ENCODE data around the gene SKOR1. TPM values are rescaled to one million over a fixed set of nuclear protein-coding genes. Genes with fewer than 3 reads are reported as not detected.

Gene SKOR1
- total RNA-seq, 1 donor from 2014 or later: not detected

- no peak for DNase-seq (ENCODE audit: extremely low read depth, low read depth, low spot score)
Observed at GRCh38 chr15:67815036-67815592, 10.2 kb upstream of the SKOR1 start.

- no peak for DNase-seq (ENCODE audit: extremely low read depth, low read depth, low spot score)
Observed at GRCh38 chr15:67816668-67817067, 8.6 kb upstream of the SKOR1 start.

- DNase-seq (ENCODE audit: extremely low read depth, low read depth, low spot score): no peak
Observed at GRCh38 chr15:67818464-67818863, 6.8 kb upstream of the SKOR1 start.

- no peak for DNase-seq (ENCODE audit: extremely low read depth, low read depth, low spot score)
Observed at GRCh38 chr15:67819636-67820035, 5.7 kb upstream of the SKOR1 start.

- no peak for DNase-seq (ENCODE audit: extremely low read depth, low read depth, low spot score)
Observed at GRCh38 chr15:67820122-67820991, 5.0 kb upstream of the SKOR1 start.

GRCh38 chr15:67820992-67821783 lies 4.1 kb upstream of the SKOR1 start:
- no peak for DNase-seq (ENCODE audit: extremely low read depth, low read depth, low spot score)

- no peak for DNase-seq (ENCODE audit: extremely low read depth, low read depth, low spot score)
Observed at GRCh38 chr15:67821784-67822440, 3.4 kb upstream of the SKOR1 start.

- no peak for DNase-seq (ENCODE audit: extremely low read depth, low read depth, low spot score)
Observed at GRCh38 chr15:67822537-67823313, 2.6 kb upstream of the SKOR1 start.

GRCh38 chr15:67823314-67824196 lies 1.8 kb upstream of the SKOR1 start:
- DNase-seq (ENCODE audit: extremely low read depth, low read depth, low spot score): no peak

- DNase-seq (ENCODE audit: extremely low read depth, low read depth, low spot score): no peak
Observed at GRCh38 chr15:67824197-67824968, 926 bp upstream of the SKOR1 start.

- DNase-seq (ENCODE audit: extremely low read depth, low read depth, low spot score): no peak
Observed at GRCh38 chr15:67825881-67826716, 790 bp downstream of the SKOR1 start.

- DNase-seq (ENCODE audit: extremely low read depth, low read depth, low spot score): no peak
Observed at GRCh38 chr15:67826717-67827561, 1.6 kb downstream of the SKOR1 start.

- DNase-seq (ENCODE audit: extremely low read depth, low read depth, low spot score): no peak
Observed at GRCh38 chr15:67827562-67828277, 2.4 kb downstream of the SKOR1 start.

- DNase-seq (ENCODE audit: extremely low read depth, low read depth, low spot score): no peak
Observed at GRCh38 chr15:67828278-67828968, 3.1 kb downstream of the SKOR1 start.

- DNase-seq (ENCODE audit: extremely low read depth, low read depth, low spot score): no peak
Observed at GRCh38 chr15:67828969-67829646, 3.8 kb downstream of the SKOR1 start.
